GM15510 (cell line): ENCODE results near the gene SYT8.

Experiments
- POLR2A ChIP-seq: IDR thresholded peaks from 3 replicates; pipeline ENCODE4 v1.6.1; 2011; ENCODE audit warnings: borderline replicate concordance; ENCODE audit not compliant: insufficient read length; ENCODE audit errors: extremely low read depth

SYT8 gene

GRCh38 chr11:1864831-1865665, 30.3 kb downstream of the SYT8 start:
- TF ChIP-seq POLR2A, result no peak

GRCh38 chr11:1866226-1866625, 31.4 kb downstream of the SYT8 start:
- TF ChIP-seq POLR2A, result no peak

GRCh38 chr11:1866776-1867175, 32.0 kb downstream of the SYT8 start:
- TF ChIP-seq POLR2A, result no peak

- TF ChIP-seq POLR2A, result no peak
Measured at GRCh38 chr11:1867381-1867780, 32.6 kb downstream of the SYT8 start.

- TF ChIP-seq POLR2A, result no peak
Measured at GRCh38 chr11:1868056-1868635, 33.4 kb downstream of the SYT8 start.

GRCh38 chr11:1868636-1869291, 34.0 kb downstream of the SYT8 start:
- no peak for TF ChIP-seq POLR2A

GRCh38 chr11:1869427-1870325, 34.9 kb downstream of the SYT8 start:
- no peak for TF ChIP-seq POLR2A

GRCh38 chr11:1870326-1870696, 35.5 kb downstream of the SYT8 start:
- no peak for TF ChIP-seq POLR2A

GRCh38 chr11:1870721-1871466, 36.1 kb downstream of the SYT8 start:
- TF ChIP-seq POLR2A, result no peak

- no peak for TF ChIP-seq POLR2A
Measured at GRCh38 chr11:1871531-1871930, 36.7 kb downstream of the SYT8 start.

- no peak for TF ChIP-seq POLR2A
Measured at GRCh38 chr11:1872267-1872985, 37.6 kb downstream of the SYT8 start.

GRCh38 chr11:1873048-1873812, 38.4 kb downstream of the SYT8 start:
- TF ChIP-seq POLR2A, result no peak
